DOHH2 (cell line): ENCODE results near the gene GFOD2.
"Not testable (repeated sequence)": the region's sequence is repeated elsewhere in the genome, so short reads cannot be mapped to it uniquely, and the experiment has no call there.

ENCODE experiments used
- H3F3A ChIP-seq: fragments of 200-600 bp; sonication (generic), shearing (Covaris generic); 2 replicates; pipeline ENCODE4 v1.6.0; 2016; ENCODE audit warnings: antibody characterized with exemption, mild to moderate bottlenecking; ENCODE audit not compliant: control insufficient read depth, insufficient read depth
- H3K27ac ChIP-seq: fragments of 200-600 bp; sonication (generic); 2 replicates; pipeline ENCODE4 v1.5.1; 2014; ENCODE audit warnings: low read depth, mild to moderate bottlenecking, low read length, moderate library complexity
- H3K27me3 ChIP-seq: fragments of 200-600 bp; sonication (generic); 2 replicates; pipeline ENCODE4 v1.6.1; 2014; ENCODE audit warnings: mild to moderate bottlenecking, low read length, mixed read lengths; ENCODE audit not compliant: control insufficient read depth
- H3K36me3 ChIP-seq: fragments of 200-600 bp; sonication (generic); 2 replicates; pipeline ENCODE4 v1.6.1; 2014; ENCODE audit warnings: mild to moderate bottlenecking, low read length, moderate library complexity, mixed read lengths; ENCODE audit not compliant: control insufficient read depth
- H3K4me1 ChIP-seq: fragments of 200-600 bp; sonication (generic); 2 replicates; pipeline ENCODE4 v1.6.1; 2014; ENCODE audit warnings: mild to moderate bottlenecking, low read length, mixed read lengths; ENCODE audit not compliant: control insufficient read depth
- H3K4me2 ChIP-seq: fragments of 200-600 bp; sonication (generic); 2 replicates; pipeline ENCODE4 v1.6.0; 2014; ENCODE audit warnings: mild to moderate bottlenecking, low read length, moderate library complexity
- H3K4me3 ChIP-seq: fragments of 200-600 bp; sonication (generic); 2 replicates; pipeline ENCODE4 v1.5.1; 2014; ENCODE audit warnings: mild to moderate bottlenecking, low read length, mixed read lengths
- H3K79me2 ChIP-seq: fragments of 200-600 bp; sonication (generic); 2 replicates; pipeline ENCODE4 v1.6.1; 2014; ENCODE audit warnings: mild to moderate bottlenecking, low read length, mixed read lengths; ENCODE audit not compliant: control insufficient read depth
- H3K9me2 ChIP-seq: fragments of 200-600 bp; sonication (generic); replicated peaks from 2 replicates; pipeline ENCODE4 v1.6.1; 2014; ENCODE audit warnings: mild to moderate bottlenecking, low read length, mixed read lengths; ENCODE audit not compliant: control insufficient read depth
- H3K9me3 ChIP-seq: fragments of 200-600 bp; sonication (generic); 2 replicates; pipeline ENCODE4 v1.6.1; 2014; ENCODE audit warnings: antibody characterized with exemption, low read length, mixed read lengths; ENCODE audit not compliant: control insufficient read depth, insufficient read depth
- H4K20me1 ChIP-seq: fragments of 200-600 bp; sonication (generic); 2 replicates; pipeline ENCODE4 v1.6.0; 2014; ENCODE audit warnings: low read depth, mild to moderate bottlenecking, antibody characterized with exemption, low read length, moderate library complexity; ENCODE audit not compliant: control insufficient read depth, insufficient read depth
- EZH2phosphoT487 ChIP-seq: fragments of 200-600 bp; sonication (generic); IDR thresholded peaks from 2 replicates; pipeline ENCODE4 v1.6.1; 2017; ENCODE audit warnings: borderline replicate concordance, mild to moderate bottlenecking, antibody characterized with exemption, low read length, moderate library complexity, mixed read lengths
- TF ChIP-seq, protein P1 (sequence below): fragments of 200-600 bp; sonication (generic); IDR thresholded peaks from one replicate; pipeline ENCODE4 v1.5.1; 2014; ENCODE audit warnings: antibody characterized with exemption, mild to moderate bottlenecking, low read depth, low read length; ENCODE audit not compliant: poor library complexity, severe bottlenecking

Gene GFOD2

DNA sequence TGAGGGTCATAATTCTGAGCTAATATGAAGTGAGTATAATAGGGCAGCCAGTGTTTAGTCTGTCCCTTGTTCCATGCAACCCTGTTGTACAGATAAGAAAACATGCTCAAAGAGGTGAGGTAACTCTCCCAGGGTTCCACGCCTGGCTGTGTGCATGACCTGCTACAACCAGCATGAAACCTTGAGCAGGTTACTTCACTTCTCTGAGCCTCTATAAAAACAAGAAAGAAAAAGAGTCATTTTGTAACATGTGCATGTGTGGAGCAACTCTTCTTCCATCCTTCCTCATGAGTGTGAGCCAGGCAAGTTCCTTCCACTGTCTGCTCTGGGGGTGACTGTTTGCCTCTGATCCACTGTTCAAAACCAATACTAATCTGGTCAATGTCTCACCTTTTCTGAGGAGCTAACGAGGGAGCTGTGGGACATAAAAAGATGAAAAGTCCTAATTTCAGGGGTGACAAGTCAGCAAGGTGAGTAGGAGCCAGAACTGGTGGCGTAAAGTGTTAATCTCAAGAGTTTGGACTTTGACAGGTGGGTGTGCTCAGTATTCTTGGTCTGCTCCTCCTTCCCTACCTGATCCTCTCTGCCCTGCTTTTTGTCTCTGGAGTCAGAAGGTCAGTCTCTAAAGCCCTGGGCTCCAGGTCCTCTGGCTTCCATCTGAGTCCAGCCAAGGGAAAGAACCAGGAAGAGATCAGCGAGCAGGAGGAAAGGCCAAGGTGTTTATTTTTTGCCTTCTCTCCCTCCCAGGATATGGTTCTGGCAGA lies 21.5 kb downstream of the GFOD2 start:
- TF ChIP-seq, protein P1, sequence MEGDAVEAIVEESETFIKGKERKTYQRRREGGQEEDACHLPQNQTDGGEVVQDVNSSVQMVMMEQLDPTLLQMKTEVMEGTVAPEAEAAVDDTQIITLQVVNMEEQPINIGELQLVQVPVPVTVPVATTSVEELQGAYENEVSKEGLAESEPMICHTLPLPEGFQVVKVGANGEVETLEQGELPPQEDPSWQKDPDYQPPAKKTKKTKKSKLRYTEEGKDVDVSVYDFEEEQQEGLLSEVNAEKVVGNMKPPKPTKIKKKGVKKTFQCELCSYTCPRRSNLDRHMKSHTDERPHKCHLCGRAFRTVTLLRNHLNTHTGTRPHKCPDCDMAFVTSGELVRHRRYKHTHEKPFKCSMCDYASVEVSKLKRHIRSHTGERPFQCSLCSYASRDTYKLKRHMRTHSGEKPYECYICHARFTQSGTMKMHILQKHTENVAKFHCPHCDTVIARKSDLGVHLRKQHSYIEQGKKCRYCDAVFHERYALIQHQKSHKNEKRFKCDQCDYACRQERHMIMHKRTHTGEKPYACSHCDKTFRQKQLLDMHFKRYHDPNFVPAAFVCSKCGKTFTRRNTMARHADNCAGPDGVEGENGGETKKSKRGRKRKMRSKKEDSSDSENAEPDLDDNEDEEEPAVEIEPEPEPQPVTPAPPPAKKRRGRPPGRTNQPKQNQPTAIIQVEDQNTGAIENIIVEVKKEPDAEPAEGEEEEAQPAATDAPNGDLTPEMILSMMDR: no peak
- TF ChIP-seq EZH2phosphoT487: no peak
- no peaks in the 10 kb centered on the region for H3K9me2 ChIP-seq
- no peaks in the 10 kb centered on the region for H3F3A ChIP-seq
- peaks cover 6% of the 10 kb centered on the region for H3K4me1 ChIP-seq
- H3K36me3 ChIP-seq: no peaks in the 10 kb centered on the region; the same call in 1 of the 2 replicates
- H3K27me3 ChIP-seq: no peaks in the 10 kb centered on the region
- no peak overlapping the region for H3K4me3 ChIP-seq
- H4K20me1 ChIP-seq: no peaks in the 10 kb centered on the region
- H3K9me3 ChIP-seq: peaks cover 7% of the 10 kb centered on the region; the same call in 1 of the 2 replicates
- H3K27ac ChIP-seq: no peak overlapping the region
- peaks cover 9% of the 10 kb centered on the region for H3K79me2 ChIP-seq
- no peak overlapping the region for H3K4me2 ChIP-seq

DNA sequence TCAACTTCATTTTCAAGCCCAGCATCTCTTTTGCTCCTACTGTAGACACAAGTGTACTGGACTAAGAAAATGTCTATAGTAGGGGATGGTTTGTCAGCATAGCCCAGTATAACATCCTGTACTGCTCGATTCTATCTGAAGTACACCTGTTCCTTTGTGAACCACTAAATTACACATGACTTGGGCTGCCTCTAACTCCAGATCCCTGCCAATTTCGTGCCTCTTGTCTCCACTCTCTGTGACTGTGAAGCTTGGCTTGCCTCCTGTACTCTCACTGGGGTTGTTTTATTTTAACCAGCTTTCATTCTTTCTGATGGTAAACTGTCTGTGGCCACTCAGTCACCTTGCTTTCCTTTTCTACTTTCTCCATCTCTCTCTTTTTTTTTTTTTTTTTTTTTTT lies 24.5 kb downstream of the GFOD2 start:
- H3K9me2 ChIP-seq: no peaks in the 10 kb centered on the region
- no peak overlapping the region for H3K27ac ChIP-seq
- TF ChIP-seq, protein P1: no peak
- TF ChIP-seq EZH2phosphoT487: no peak
- H3K27me3 ChIP-seq: no peaks in the 10 kb centered on the region
- no peaks in the 10 kb centered on the region for H4K20me1 ChIP-seq
- H3K4me3 ChIP-seq: no peak overlapping the region
- no peaks in the 10 kb centered on the region; the same call in 1 of the 2 replicates for H3K36me3 ChIP-seq
- H3F3A ChIP-seq: no peaks in the 10 kb centered on the region
- peaks cover 6% of the 10 kb centered on the region for H3K4me1 ChIP-seq
- peaks cover 4% of the 10 kb centered on the region; the same call in 1 of the 2 replicates for H3K9me3 ChIP-seq
- H3K79me2 ChIP-seq: peaks cover 5% of the 10 kb centered on the region; the same call in 1 of the 2 replicates
- no peak overlapping the region for H3K4me2 ChIP-seq

DNA sequence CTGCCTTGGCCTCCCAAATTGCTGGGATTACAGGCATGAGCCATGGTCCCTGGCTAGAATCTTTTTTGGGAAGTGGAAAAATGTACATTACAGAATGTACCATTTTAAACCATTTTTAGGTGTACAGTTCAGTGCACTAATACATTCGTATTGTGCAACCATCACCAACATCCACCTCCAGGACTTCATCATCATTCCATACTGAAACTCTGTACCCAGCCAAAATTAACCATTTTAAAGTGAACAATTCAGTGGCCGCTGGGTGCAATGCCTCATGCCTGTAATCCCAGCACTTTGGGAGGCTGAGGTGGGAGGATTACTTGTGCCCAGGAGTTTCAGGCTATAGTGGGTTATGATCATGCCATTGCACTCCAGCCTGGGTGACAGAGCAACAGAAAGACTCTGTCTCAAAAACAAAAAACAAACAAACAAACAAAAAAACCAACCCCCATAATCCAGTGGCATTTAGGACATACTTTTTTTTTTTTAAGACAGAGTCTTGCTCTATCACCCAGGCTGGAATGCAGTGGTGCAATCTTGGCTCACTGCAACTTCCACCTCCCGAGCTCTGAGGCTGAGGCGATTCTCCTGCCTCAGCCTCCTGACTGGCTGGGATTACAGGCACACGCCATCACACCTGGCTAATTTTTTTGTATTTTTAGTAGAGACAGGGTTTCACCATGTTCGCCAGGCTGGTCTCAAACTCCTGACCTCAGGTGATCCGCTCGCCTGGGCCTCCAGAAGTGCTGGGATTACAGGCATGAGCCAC lies 25.4 kb downstream of the GFOD2 start:
- not testable (repeated sequence) for H4K20me1 ChIP-seq, H3K4me2 ChIP-seq, H3K79me2 ChIP-seq, H3K4me3 ChIP-seq, H3K4me1 ChIP-seq, H3K36me3 ChIP-seq, H3K27me3 ChIP-seq, H3K9me2 ChIP-seq, H3F3A ChIP-seq, H3K27ac ChIP-seq, H3K9me3 ChIP-seq
